Measurements from ENCODE around the gene PACS1. TPM values are rescaled to one million over a fixed set of nuclear protein-coding genes. Genes with fewer than 3 reads are reported as not detected.

PACS1 gene
- total RNA-seq, 2 experiments from 2014 or later, result 179 to 183 TPM

DNA sequence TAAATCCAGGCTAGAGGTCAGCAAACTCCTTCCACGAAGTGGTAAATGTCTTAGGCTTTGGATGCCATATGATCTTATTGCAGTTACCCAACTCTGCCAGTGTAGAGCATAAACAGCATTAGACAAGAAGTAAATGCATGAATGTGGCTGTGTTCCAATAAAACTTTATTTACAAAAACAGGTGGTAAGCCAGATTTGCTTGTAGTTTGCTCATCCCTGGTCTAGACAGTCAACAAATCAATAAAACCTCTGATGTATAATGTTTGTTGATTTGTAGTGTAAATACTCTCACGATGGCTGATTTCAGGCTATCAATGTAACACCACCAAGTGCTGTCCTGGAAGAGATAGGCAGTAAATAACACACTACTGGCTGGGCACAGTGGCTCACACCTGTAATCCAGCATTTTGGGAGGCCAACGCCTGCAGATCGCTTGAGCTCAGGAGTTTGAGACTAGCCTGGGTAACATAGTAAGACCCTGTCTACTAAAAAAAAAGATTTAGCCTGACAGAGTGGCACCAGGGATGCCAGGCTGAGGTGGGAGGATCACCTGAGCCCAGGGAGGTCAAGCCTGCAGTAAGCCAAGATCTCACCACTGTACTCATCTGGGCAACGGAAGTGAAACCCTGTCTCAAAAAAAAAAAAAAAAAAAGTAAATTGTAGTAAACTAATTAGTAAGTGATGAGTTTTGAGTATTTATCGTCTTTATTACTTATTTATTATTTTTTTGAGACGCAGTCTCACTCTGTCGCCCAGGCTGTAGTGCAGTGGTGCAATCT, 36.9 kb upstream of the PACS1 start:
- ATAC-seq (ENCODE audit: poor library complexity), result no peak
- H3K27ac Mint-ChIP-seq, result no peak overlapping the region
- ChIA-PET CTCF (no interaction called here), POLR2A (no interaction called here)
- H3K9me3 ChIP-seq (ENCODE audit: control insufficient read depth in 1 of 2, insufficient read depth in 1 of 2, low read length in 2 of 2), result no peaks in the 10 kb centered on the region
- intact Hi-C loops (cut with DNase I, micrococcal nuclease), result no loop called here
- H3K27ac ChIP-seq (ENCODE audit: low read depth in 1 of 2, low read length in 2 of 2), result no peak overlapping the region
- no peaks in the 10 kb centered on the region for H3K36me3 ChIP-seq (ENCODE audit: insufficient read depth, low read length)
- H3K4me3 ChIP-seq (ENCODE audit: low read length), result no peak overlapping the region
- no peaks in the 10 kb centered on the region for H3K9me3 Mint-ChIP-seq
- H3K36me3 Mint-ChIP-seq (ENCODE audit: low read depth), result no peaks in the 10 kb centered on the region
- no peaks in the 10 kb centered on the region for H3K4me1 ChIP-seq (ENCODE audit: insufficient read depth, low read length)
- H3K27me3 Mint-ChIP-seq, result peaks cover 6% of the 10 kb centered on the region
- no peaks in the 10 kb centered on the region for H3K4me1 Mint-ChIP-seq (ENCODE audit: low read depth)
- no peak for TF ChIP-seq CTCF (IDR thresholded peaks at IDR 0.05)
- H3K27me3 ChIP-seq (ENCODE audit: control insufficient read depth in 1 of 2, insufficient read depth in 2 of 2, low read length in 2 of 2), result peaks cover 0 to 6% of the 10 kb centered on the region in 2 experiments
- no peak overlapping the region for H3K4me3 Mint-ChIP-seq
- no peak for DNase-seq

- H3K4me1 ChIP-seq (ENCODE audit: insufficient read depth, low read length), result no peaks in the 10 kb centered on the region
- no peaks in the 10 kb centered on the region for H3K9me3 ChIP-seq (ENCODE audit: control insufficient read depth in 1 of 2, insufficient read depth in 1 of 2, low read length in 2 of 2)
- no peak for TF ChIP-seq CTCF (IDR thresholded peaks at IDR 0.05)
- POLR2A ChIA-PET, result no interaction called here
- no peak overlapping the region for H3K27ac Mint-ChIP-seq
- H3K27me3 ChIP-seq (ENCODE audit: control insufficient read depth in 1 of 2, insufficient read depth in 2 of 2, low read length in 2 of 2), result peaks cover 0 to 6% of the 10 kb centered on the region in 2 experiments
- H3K9me3 Mint-ChIP-seq, result no peaks in the 10 kb centered on the region
- DNase-seq (no peak), ATAC-seq (ENCODE audit: poor library complexity) (no peak)
- no peak overlapping the region for H3K4me3 Mint-ChIP-seq
- H3K36me3 ChIP-seq (ENCODE audit: insufficient read depth, low read length), result no peaks in the 10 kb centered on the region
- H3K36me3 Mint-ChIP-seq (ENCODE audit: low read depth), result no peaks in the 10 kb centered on the region
- peaks cover 6% of the 10 kb centered on the region for H3K27me3 Mint-ChIP-seq
- H3K4me1 Mint-ChIP-seq (ENCODE audit: low read depth), result no peaks in the 10 kb centered on the region
- no peak overlapping the region for H3K27ac ChIP-seq (ENCODE audit: low read depth in 1 of 2, low read length in 2 of 2)
- CTCF ChIA-PET, result interaction anchor here (1.2 kb wide), 1 partner anchor 13 kb away, joined by 3 read pairs; no protein-coding TSS in a partner anchor
- no peak overlapping the region for H3K4me3 ChIP-seq (ENCODE audit: low read length)
- intact Hi-C loops (cut with DNase I, micrococcal nuclease), result no loop called here
These were observed 34.3 kb upstream of the PACS1 start for GRCh38 chr11:66035653-66036333.

GRCh38 chr11:66036334-66036710, 33.8 kb upstream of the PACS1 start:
- no peak for TF ChIP-seq CTCF (IDR thresholded peaks at IDR 0.05)
- ATAC-seq (ENCODE audit: poor library complexity), result no peak
- H3K4me3 Mint-ChIP-seq, result no peak overlapping the region
- no peaks in the 10 kb centered on the region for H3K9me3 Mint-ChIP-seq
- Histone ChIP-seq H3K9me3 (ENCODE audit: control insufficient read depth in 1 of 2, insufficient read depth in 1 of 2, low read length in 2 of 2) (no peaks in the 10 kb centered on the region), H3K36me3 (ENCODE audit: insufficient read depth, low read length) (no peaks in the 10 kb centered on the region), H3K27me3 (ENCODE audit: control insufficient read depth in 1 of 2, insufficient read depth in 2 of 2, low read length in 2 of 2) (peaks cover 0 to 6% of the 10 kb centered on the region in 2 experiments), H3K4me1 (ENCODE audit: insufficient read depth, low read length) (no peaks in the 10 kb centered on the region), H3K27ac (ENCODE audit: low read depth in 1 of 2, low read length in 2 of 2) (no peak overlapping the region), H3K4me3 (ENCODE audit: low read length) (no peak overlapping the region)
- peaks cover 6% of the 10 kb centered on the region for H3K27me3 Mint-ChIP-seq
- POLR2A ChIA-PET, result no interaction called here
- CTCF ChIA-PET, result interaction anchor here (1.2 kb wide), 1 partner anchor 14 kb away, joined by 3 read pairs; no protein-coding TSS in a partner anchor
- H3K27ac Mint-ChIP-seq, result no peak overlapping the region
- no peaks in the 10 kb centered on the region for H3K36me3 Mint-ChIP-seq (ENCODE audit: low read depth)
- H3K4me1 Mint-ChIP-seq (ENCODE audit: low read depth), result no peaks in the 10 kb centered on the region
- intact Hi-C loops (cut with DNase I, micrococcal nuclease), result no loop called here
- no peak for DNase-seq

All from CD4-positive, alpha-beta T cell (primary cell).